Measurements from ENCODE around the gene MAPKAP1.

The MAPKAP1 gene

DNA sequence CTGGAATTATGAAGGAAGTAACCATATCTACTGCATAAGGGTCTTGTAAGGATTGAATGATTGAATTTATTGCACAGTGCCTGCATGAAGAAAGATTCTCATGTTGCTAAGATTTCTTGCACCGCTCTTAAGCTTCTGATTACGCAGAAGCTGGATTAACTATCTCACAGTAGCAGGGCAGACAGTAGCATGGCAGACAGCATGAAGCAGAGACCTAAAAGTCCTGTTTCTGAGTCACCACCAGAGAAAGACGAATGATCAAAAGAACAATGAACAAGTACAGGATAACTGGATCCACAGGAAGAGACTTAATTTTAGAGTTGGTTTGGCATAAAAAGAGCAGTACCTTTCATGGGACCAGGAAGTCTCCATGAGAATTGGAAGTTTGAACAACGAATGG, 142.4 kb downstream of the MAPKAP1 start:
- no peak for DNase-seq (ENCODE audit: low read depth)

- no peak for DNase-seq (ENCODE audit: low read depth)
These were observed 145.4 kb downstream of the MAPKAP1 start for GRCh38 chr9:125561509-125562148.

DNA sequence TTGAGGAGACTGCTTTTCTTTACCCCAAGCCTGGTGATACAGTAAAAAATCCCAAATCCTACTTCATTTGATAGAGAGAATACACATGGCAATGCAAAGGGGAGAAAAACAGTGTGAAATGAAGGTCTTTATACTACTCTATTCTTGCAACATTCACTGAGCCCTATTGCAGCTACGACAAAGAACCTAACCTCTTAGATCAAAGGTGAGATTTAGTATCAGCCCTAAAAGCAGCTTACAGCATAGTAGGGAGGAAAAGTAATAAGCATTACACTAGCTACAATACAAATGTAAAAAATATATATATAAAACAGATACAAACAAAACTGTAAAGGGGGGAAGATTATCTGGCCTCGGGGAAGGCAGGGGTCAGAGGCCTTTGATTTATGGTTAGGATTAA, 147.1 kb downstream of the MAPKAP1 start:
- DNase-seq (ENCODE audit: low read depth) = no peak

DNA sequence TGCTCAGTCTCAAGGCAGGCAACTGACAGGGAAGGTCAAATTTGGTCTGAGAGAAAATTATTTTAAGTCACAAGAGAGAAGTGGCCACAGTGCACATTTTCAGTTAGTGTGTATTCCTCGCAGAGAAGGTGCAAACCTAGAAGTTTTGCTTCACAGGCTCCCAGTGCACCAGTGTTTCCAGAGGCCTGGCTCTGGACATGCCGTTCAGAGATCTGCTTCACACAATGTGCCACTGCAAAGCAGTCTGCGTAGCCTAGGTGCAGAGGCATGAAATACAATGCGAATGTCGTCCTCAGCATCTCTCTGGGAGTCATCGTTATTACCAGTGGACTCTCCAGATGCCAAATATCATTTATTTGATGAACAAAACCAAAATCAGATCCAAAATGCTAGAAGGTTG, 147.8 kb downstream of the MAPKAP1 start:
- DNase-seq (ENCODE audit: low read depth) = no peak

- DNase-seq (ENCODE audit: low read depth) = peak; percentile 27
These were observed 148.4 kb downstream of the MAPKAP1 start for GRCh38 chr9:125558453-125559092.

DNA sequence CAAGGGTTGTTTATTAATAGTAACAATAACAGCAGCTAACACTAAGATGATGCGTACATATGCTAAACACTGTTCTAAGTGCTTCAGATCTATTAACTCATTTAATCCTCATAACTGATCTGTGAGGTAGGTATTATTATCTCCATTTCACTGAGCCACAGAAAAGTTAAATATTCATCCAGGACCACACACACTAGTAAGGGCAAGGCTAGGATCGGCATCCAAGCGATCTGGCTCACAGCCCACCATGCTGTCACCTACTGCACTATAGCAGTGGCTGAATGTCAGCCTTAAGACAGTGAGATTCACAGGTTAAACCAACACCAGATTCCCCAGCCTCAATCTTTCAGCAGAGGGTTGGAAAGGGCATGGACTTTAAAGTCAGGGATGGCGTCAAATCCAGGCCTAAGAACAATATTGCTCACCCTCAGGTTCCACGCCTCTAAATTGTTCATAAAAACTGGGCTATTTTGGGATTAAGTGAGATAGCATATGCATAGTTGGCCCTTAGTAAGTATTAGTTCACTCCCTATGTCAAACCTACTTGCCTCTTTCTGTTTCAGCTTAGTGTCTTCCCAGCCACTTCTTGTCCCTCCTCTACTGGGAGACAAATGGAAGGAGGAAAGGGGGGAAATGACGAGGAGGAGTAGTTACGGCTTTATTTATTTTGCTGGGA, 150.8 kb downstream of the MAPKAP1 start:
- no peak for DNase-seq (ENCODE audit: low read depth)

GRCh38 chr9:125554726-125555125, 152.3 kb downstream of the MAPKAP1 start:
- DNase-seq (ENCODE audit: low read depth) = no peak

DNA sequence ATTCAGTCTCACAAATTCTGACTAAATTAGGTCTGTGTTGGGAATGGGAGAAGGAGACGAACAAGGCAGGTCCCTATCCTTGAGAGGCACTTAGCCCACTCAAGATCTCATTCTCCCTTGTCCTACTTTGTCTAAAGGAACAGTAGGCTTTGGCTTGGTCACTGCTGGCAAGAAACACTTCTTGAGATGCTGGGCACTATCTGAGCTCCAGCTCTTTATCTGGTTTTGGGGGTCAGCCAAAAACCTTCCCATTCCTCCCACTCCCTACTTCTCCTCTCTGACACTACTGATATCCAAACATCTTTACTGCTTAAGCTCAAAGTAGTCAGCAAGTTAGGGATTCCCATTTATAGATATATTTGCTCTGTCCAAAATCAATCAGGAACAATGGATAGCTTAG, 155.2 kb downstream of the MAPKAP1 start:
- no peak for DNase-seq (ENCODE audit: low read depth)

DNA sequence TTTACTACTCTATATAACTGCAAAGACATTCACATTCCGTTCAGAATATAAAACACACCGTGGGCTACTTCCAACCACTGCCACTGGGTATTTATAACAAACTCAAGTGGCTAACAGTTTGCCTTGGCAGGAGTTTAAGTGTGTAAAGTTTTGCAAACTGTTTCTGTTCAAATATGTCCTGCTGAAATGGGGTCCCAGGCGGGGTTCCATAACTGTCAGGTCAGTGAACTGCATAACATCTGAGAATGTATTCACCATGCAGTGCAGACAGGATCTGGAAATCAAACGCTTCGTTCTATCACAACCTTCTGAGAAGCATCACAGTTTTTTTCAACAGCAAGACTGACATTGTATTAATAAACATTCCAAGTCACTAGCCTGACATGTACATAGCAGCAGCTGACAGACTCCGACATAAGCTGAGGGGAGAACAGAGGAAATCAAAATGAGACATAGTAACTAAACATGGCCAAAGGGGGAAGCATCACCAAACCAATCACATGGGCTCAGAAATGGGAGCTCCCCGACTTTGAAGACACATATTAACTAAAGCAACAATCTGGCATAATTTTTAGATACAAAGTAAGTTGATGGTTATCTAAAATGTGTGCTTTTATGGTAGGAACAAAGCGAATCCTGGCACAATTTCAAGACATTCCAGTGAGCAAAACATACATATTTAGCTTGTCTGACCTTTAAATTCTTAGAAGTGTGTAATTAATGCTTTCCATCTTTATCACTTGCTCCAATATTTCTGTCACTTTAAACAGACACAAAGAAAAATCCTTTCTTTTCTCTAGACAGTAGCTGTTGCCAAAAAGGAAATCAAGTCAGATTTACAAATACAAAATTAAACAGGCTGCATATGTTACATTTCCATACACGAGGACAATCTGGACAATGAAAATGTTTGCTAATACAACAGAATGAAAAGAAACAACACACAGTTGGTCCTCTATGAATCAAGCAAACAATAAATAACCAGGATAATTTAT, 156.8 kb downstream of the MAPKAP1 start:
- DNase-seq (ENCODE audit: low read depth) = no peak

DNA sequence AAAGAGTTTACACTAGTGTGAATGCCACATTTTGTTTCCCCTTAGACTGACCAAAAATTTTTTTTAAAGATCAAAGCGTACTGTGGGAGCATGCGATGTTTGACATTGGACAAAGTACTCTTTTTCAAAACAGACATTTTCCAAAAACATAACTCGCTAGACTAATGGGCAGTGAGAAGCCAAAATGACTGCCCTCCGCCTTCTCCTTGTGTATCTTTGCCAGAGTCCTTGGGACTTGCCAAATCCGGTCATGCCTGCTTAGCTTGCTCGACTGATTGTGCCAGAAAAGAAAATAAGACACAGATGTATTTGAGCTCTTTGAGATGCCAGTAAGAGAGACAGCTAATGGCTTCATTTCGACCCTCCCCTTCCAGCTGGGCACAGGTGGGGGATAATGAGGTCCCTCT, 157.5 kb downstream of the MAPKAP1 start:
- DNase-seq (ENCODE audit: low read depth) = no peak

GRCh38 chr9:125549039-125549438, 158.0 kb downstream of the MAPKAP1 start:
- DNase-seq (ENCODE audit: low read depth) = no peak

DNA sequence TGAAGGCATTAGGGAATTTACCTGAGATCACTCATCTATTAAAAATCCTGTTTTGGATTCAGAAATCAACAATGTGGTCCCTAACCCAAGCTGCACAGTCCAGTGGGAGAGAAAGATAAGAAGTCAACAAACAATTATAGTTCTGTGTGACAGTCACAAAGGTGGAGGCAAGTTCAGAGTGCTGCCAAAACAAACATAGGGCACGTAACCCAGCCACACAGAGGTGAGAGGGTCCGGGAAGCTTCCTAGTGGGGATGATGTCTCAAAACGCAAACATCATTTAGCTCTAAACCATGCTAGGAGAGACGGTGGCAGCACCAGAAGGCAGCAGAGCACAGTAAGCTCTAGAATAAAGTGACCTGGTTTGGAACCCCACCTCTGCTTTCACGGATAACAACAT, 158.9 kb downstream of the MAPKAP1 start:
- no peak for DNase-seq (ENCODE audit: low read depth)

- no peak for DNase-seq (ENCODE audit: low read depth)
These were observed 159.6 kb downstream of the MAPKAP1 start for GRCh38 chr9:125547368-125547767.

DNA sequence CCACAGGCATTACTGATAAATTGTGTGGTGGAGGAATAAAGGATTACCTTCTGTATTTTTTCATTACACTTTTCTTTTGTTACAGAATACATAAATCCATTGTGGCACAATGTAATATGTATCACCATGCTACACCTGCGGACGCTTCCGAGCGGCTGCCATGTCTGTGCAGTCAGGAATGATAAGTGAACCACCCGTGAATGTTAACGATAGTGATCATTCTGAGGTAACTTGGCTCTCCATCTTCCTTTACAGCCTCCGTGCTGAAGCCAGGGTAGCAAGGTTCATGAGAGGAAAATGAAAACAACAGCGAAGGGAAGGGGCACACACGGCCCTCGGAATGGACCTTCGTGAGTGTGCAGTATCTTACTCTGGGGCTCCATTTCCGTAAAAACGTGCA, 161.2 kb downstream of the MAPKAP1 start:
- no peak for DNase-seq (ENCODE audit: low read depth)

GRCh38 chr9:125544988-125545651, 161.9 kb downstream of the MAPKAP1 start:
- DNase-seq (ENCODE audit: low read depth) = no peak

- no peak for DNase-seq (ENCODE audit: low read depth)
These were observed 162.5 kb downstream of the MAPKAP1 start for GRCh38 chr9:125544484-125544883.

DNA sequence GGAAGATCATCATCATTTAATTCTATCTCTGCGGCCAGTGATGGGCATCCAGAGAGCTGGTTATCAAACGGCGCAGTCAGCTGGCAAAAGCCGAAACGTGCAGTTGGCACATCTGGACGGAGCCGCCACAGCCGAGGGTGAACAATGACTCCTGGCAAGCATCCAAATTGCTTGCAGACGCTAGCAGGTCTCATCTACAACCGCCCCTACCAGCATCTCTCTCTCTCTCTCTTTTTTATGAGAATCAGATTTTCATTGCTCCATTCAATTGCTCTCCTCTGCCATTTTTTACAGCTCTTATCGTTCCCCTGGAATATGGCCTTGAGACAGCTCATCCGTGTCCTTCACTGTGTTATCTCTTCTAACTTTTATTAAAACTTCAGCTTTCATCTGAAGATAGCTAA, 165.2 kb downstream of the MAPKAP1 start:
- no peak for DNase-seq (ENCODE audit: low read depth)

- no peak for DNase-seq (ENCODE audit: low read depth)
These were observed 166.5 kb downstream of the MAPKAP1 start for GRCh38 chr9:125540497-125540896.

- DNase-seq (ENCODE audit: low read depth) = no peak
These were observed 168.9 kb downstream of the MAPKAP1 start for GRCh38 chr9:125538092-125538473.

GRCh38 chr9:125537442-125538091, 169.4 kb downstream of the MAPKAP1 start:
- no peak for DNase-seq (ENCODE audit: low read depth)

- no peak for DNase-seq (ENCODE audit: low read depth)
These were observed 170.2 kb downstream of the MAPKAP1 start for GRCh38 chr9:125536776-125537175.
